ENCODE data around the gene ZNF581. TPM values are rescaled to one million over a fixed set of nuclear protein-coding genes. Genes with fewer than 3 reads are reported as not detected.

ZNF581 gene
- polyA plus RNA-seq, 1 of the 3 experiments (the other 2 are of a cell fraction) = 24.7 TPM

GRCh38 chr19:55605637-55606470, 37.6 kb upstream of the ZNF581 start, which contains the start of gene ZNF865 (continued):
- TF ChIP-seq FOXM1 (IDR thresholded peaks at IDR 0.05; ENCODE audit: low read depth) = no peak
- TF ChIP-seq MEF2A (IDR thresholded peaks at IDR 0.05; ENCODE audit: borderline replicate concordance, low read depth) = no peak
- peak; percentile 91 for TF ChIP-seq RFX5 (IDR thresholded peaks at IDR 0.05; ENCODE audit: low read length)
- TF ChIP-seq GABPA (IDR thresholded peaks at IDR 0.05; ENCODE audit: low read depth) = no peak
- TF ChIP-seq TCF12 (IDR thresholded peaks at IDR 0.05) = no peak
- TF ChIP-seq MXI1 (IDR thresholded peaks at IDR 0.05; ENCODE audit: low read depth, low read length) = peak; percentile 49; the same call in 1 of the 2 replicates
- TF ChIP-seq RCOR1 (IDR thresholded peaks at IDR 0.05; ENCODE audit: low read length) = no peak
- no peak for TF ChIP-seq FOXJ3 (CRISPR knock-in tag; IDR thresholded peaks at IDR 0.05)
- no peak for TF ChIP-seq EP300 (IDR thresholded peaks at IDR 0.05; ENCODE audit: borderline replicate concordance in 1 of 2, low read depth in 1 of 2, low read length in 1 of 2)
- no peak for TF ChIP-seq REST (IDR thresholded peaks at IDR 0.05; ENCODE audit: low read depth, low read length)
- TF ChIP-seq USF2 (IDR thresholded peaks at IDR 0.05; ENCODE audit: borderline replicate concordance, low read depth, low read length) = no peak
- no peak for TF ChIP-seq NRF1 (IDR thresholded peaks at IDR 0.05; ENCODE audit: low read depth, low read length)
- no peak for TF ChIP-seq TEAD4 (IDR thresholded peaks at IDR 0.05; ENCODE audit: borderline replicate concordance, insufficient read depth)
- TF ChIP-seq PBX3 (IDR thresholded peaks at IDR 0.05) = no peak

GRCh38 chr19:55606471-55606787, 37.0 kb upstream of the ZNF581 start:
- Histone ChIP-seq H3K36me3 (replicated peaks in 1 of 2; ENCODE audit: control insufficient read depth in 1 of 2, insufficient read depth in 2 of 2, low read length in 1 of 2) (peaks cover 12 to 24% of the 10 kb centered on the region in 2 experiments), H3F3A (replicated peaks; ENCODE audit: insufficient read depth) (peaks cover 18% of the 10 kb centered on the region), H3K79me2 (ENCODE audit: insufficient read depth) (peaks cover 61% of the 10 kb centered on the region), H3K4me3 (ENCODE audit: low read depth in 2 of 2, low read length in 1 of 2) (peak overlapping the region; percentile 88 to 93), H3K9me3 (no peaks in the 10 kb centered on the region), H3K4me2 (peak overlapping the region; percentile 86), H4K20me1 (ENCODE audit: insufficient read depth) (peaks cover 35% of the 10 kb centered on the region; the same call in 1 of the 2 replicates), H2AFZ (ENCODE audit: low read depth) (no peak overlapping the region), H3K9ac (peak overlapping the region; percentile 93), H3K4me1 (ENCODE audit: control insufficient read depth in 1 of 2, insufficient read depth in 2 of 2, low read depth in 1 of 2, low read length in 1 of 2) (peaks cover 3 to 12% of the 10 kb centered on the region in 2 experiments; a peak in 3 of 4 replicates), H3K27me3 (ENCODE audit: insufficient read depth) (no peaks in the 10 kb centered on the region), H3K9me2 (no peaks in the 10 kb centered on the region), H3K27ac (ENCODE audit: low read depth in 2 of 2, low read length in 1 of 2) (peak overlapping the region; percentile 56 to 95; a peak in 3 of 4 replicates)
- CTCF ChIA-PET = interaction anchor here (0.6 to 3.5 kb wide), 23 partner anchors 12 to 379 kb away, joined by 3 to 31 read pairs (median 4); partner anchors contain the start of genes ZNF579, ZNF581, ZNF628 and ZNF784
- 0 out of 4 replicates have a peak, but pooled peaks of 1 of the 2 experiments have one; percentile 16 for TF ChIP-seq EP300 (IDR thresholded peaks at IDR 0.05; ENCODE audit: borderline replicate concordance in 1 of 2, low read depth in 1 of 2, low read length in 1 of 2)
- TF ChIP-seq MAX (IDR thresholded peaks at IDR 0.05; ENCODE audit: low read depth) = no peak
- POLR2A ChIA-PET = interaction anchor here (0.8 to 2.0 kb wide), 5 partner anchors 12 to 120 kb away, joined by 3 to 10 read pairs (median 3); partner anchors contain the start of genes ZNF579 and ZNF784
- DNase-seq = no peak
- 18% methylated on average over 12 of the region's 12 CpGs for WGBS (ENCODE audit: low lambda C conversion rate)

All from SK-N-SH (cell line).